Breast epithelium (tissue), 4 donors: ENCODE data around the gene NDST1. TPM values are rescaled to one million over a fixed set of nuclear protein-coding genes. Genes with fewer than 3 reads are reported as not detected.

ENCODE experiments used
- DNase-seq, 2 donors: peaks; one replicate each; pipeline ENCODE4 v3.0.0-alpha.2; 2019; ENCODE audit warnings: low spot score in 2 of 2
- H3K27ac ChIP-seq, 2 donors: fragments of 200-600 bp; sonication (generic) in 1 of 2; one replicate each; pipeline ENCODE4 v1.5.1; 2016 to 2019; ENCODE audit warnings: mild to moderate bottlenecking in 1 of 2
- H3K27me3 ChIP-seq, 2 donors: fragments of 200-600 bp; sonication (generic) in 1 of 2; one replicate each; pipeline versions ENCODE4 v1.5.1 to v1.6.0; 2017 to 2019; ENCODE audit warnings: control low read depth in 1 of 2, mild to moderate bottlenecking in 1 of 2
- H3K36me3 ChIP-seq: fragments of 200-600 bp; one replicate; pipeline ENCODE4 v1.5.1; 2019
- H3K4me1 ChIP-seq, 2 donors: fragments of 200-600 bp; sonication (generic); one replicate each; pipeline ENCODE4 v1.5.1; 2016 to 2019; ENCODE audit warnings: control low read depth in 1 of 2
- H3K4me3 ChIP-seq, 3 donors: fragments of 200-600 bp; sonication (generic); 1 replicate in 2 of 3; 2 replicates in 1 of 3; pipeline ENCODE4 v1.5.1; 2016 to 2019; ENCODE audit warnings: mild to moderate bottlenecking in 3 of 3, moderate library complexity in 2 of 3
- H3K9me3 ChIP-seq, 2 donors: fragments of 200-600 bp; sonication (generic) in 1 of 2; one replicate each; pipeline ENCODE4 v1.5.1; 2016 to 2019; ENCODE audit warnings: control low read depth in 1 of 2
- POLR2A ChIP-seq: fragments of 450-650 bp; IDR thresholded peaks from one replicate; pipeline ENCODE4 v1.6.1; 2016; ENCODE audit warnings: antibody characterized with exemption, mild to moderate bottlenecking, moderate library complexity
- POLR2AphosphoS5 ChIP-seq, 3 donors: sonication (generic); formaldehyde crosslinking; IDR thresholded peaks; one replicate each; pipeline ENCODE4 v1.6.1; 2017; ENCODE audit warnings: antibody characterized with exemption in 3 of 3
- intact Hi-C: fragments of 100-400 bp; cut with DNase I; formaldehyde crosslinking; loops from one replicate; pipeline ENCODE4 v1.15.1; 2023; ENCODE audit warnings: low total_unique reads
- total RNA-seq, 3 donors: library from RNA; depleted of rRNA; stranded (reverse); fragments of >200 nt; gene quantifications; one replicate each; pipeline ENCODE4 v1.1.0, GENCODE V29; 2016
- TF ChIP-seq, protein P1 (sequence below), 3 donors: fragments of 450-650 bp; IDR thresholded peaks; one replicate each; pipeline ENCODE4 v1.5.1; 2016 to 2017; ENCODE audit warnings: antibody characterized with exemption in 3 of 3, mild to moderate bottlenecking in 3 of 3, moderate library complexity in 3 of 3

The NDST1 gene
- total RNA-seq, 3 donors from 2014 or later, result 46.7 to 92.3 (median 74.1) TPM

GRCh38 chr5:150600616-150601490 lies 92.9 kb downstream of the NDST1 start:
- peaks cover 4 to 9% of the 10 kb centered on the region in 2 donors for H3K4me1 ChIP-seq
- H3K4me3 ChIP-seq, result peak overlapping the region in 1 of 3 donors; percentile 48
- H3K27me3 ChIP-seq, result no peaks in the 10 kb centered on the region
- peak overlapping the region; percentile 37 to 70 for H3K27ac ChIP-seq
- DNase-seq, result no peak
- TF ChIP-seq POLR2A (no peak), POLR2AphosphoS5 (IDR thresholded peaks at IDR 0.05) (no peak)
- TF ChIP-seq, protein P1, sequence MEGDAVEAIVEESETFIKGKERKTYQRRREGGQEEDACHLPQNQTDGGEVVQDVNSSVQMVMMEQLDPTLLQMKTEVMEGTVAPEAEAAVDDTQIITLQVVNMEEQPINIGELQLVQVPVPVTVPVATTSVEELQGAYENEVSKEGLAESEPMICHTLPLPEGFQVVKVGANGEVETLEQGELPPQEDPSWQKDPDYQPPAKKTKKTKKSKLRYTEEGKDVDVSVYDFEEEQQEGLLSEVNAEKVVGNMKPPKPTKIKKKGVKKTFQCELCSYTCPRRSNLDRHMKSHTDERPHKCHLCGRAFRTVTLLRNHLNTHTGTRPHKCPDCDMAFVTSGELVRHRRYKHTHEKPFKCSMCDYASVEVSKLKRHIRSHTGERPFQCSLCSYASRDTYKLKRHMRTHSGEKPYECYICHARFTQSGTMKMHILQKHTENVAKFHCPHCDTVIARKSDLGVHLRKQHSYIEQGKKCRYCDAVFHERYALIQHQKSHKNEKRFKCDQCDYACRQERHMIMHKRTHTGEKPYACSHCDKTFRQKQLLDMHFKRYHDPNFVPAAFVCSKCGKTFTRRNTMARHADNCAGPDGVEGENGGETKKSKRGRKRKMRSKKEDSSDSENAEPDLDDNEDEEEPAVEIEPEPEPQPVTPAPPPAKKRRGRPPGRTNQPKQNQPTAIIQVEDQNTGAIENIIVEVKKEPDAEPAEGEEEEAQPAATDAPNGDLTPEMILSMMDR (IDR thresholded peaks at IDR 0.05), result no peak
- no peaks in the 10 kb centered on the region for H3K9me3 ChIP-seq
- intact Hi-C loops, result no loop called here
- no peaks in the 10 kb centered on the region for H3K36me3 ChIP-seq

DNA sequence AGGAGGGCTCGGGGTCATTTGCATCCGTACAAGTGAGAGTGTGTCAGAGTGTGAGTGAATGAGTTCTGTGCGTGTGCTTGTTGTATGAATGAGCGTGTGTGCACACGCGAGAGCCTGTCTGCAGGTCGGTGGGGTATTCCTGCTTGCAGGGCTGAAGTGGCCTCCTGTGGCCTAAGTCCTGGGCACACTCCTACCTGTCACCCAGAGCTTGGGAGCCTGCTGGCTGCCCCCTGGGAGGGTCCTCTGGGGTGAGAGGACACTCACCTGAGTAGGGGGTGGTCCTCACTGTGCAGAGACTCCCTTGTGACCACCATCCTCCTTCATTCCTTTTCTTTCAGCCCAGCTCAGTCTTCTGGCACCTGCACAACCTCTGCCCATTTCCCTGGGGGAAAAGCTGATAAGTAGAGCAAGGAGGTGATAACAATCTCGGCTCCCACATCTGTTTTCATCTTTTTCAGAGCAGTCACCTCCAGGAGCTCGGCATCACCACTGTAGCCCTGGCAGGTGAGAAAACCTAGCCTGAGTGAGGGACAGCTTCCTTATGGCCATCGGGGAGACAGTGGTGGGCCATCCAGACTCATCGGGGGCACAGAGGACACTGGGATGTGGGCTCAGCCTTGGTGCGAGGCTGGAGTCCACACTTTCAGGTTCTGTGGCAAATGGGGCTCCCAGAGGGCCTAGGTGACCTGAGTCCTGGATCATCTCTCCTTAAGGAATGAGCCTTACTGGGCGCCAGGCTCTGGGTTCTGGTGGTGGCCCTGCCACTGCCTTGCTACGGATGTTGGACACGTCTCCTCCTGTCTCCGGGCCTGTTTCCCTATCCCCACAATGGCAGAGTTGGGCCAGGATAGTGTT lies 93.8 kb downstream of the NDST1 start:
- TF ChIP-seq POLR2AphosphoS5 (IDR thresholded peaks at IDR 0.05) (no peak), POLR2A (no peak)
- TF ChIP-seq, protein P1 (IDR thresholded peaks at IDR 0.05), result no peak
- DNase-seq, result no peak
- no peaks in the 10 kb centered on the region for H3K27me3 ChIP-seq
- peak overlapping the region; percentile 37 to 70 for H3K27ac ChIP-seq
- H3K9me3 ChIP-seq, result no peaks in the 10 kb centered on the region
- no peaks in the 10 kb centered on the region for H3K36me3 ChIP-seq
- peak overlapping the region in 1 of 3 donors; percentile 48 for H3K4me3 ChIP-seq
- intact Hi-C loops, result no loop called here
- H3K4me1 ChIP-seq, result peaks cover 4 to 9% of the 10 kb centered on the region in 2 donors

DNA sequence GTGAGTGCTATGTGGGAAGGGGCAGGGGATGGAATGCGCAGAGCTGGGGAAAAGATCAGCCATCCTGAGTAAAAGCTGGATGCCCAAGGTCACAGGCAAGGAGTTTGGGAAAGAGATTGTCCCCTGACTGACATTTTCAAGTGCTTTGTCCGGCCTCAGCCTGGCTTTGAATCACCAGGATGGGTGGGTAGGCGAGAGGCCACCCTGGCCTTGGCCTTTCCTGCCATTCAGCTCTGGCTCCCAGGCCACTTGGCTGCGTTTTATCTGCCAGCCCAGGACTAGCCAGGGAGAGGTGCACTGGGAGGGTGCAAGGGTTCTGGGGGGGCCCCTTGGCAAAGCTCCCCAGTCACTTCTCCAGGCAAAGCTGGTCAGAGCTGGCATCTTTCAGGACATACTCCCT lies 95.1 kb downstream of the NDST1 start:
- Histone ChIP-seq H3K4me3 (no peak overlapping the region), H3K27me3 (no peaks in the 10 kb centered on the region), H3K27ac (peak overlapping the region in 1 of 2 donors; percentile 52), H3K4me1 (peaks cover 4 to 9% of the 10 kb centered on the region in 2 donors), H3K36me3 (no peaks in the 10 kb centered on the region), H3K9me3 (no peaks in the 10 kb centered on the region)
- no peak for DNase-seq
- TF ChIP-seq POLR2AphosphoS5 (IDR thresholded peaks at IDR 0.05) (no peak), POLR2A (no peak)
- TF ChIP-seq, protein P1 (IDR thresholded peaks at IDR 0.05), result no peak
- intact Hi-C loops, result no loop called here

GRCh38 chr5:150603491-150603890 lies 95.6 kb downstream of the NDST1 start:
- no peaks in the 10 kb centered on the region for H3K9me3 ChIP-seq
- TF ChIP-seq, protein P1 (IDR thresholded peaks at IDR 0.05), result no peak
- TF ChIP-seq POLR2A, result no peak
- no peak for TF ChIP-seq POLR2AphosphoS5 (IDR thresholded peaks at IDR 0.05)
- H3K27ac ChIP-seq, result peak overlapping the region in 1 of 2 donors; percentile 52
- H3K27me3 ChIP-seq, result no peaks in the 10 kb centered on the region
- no peak for DNase-seq
- H3K36me3 ChIP-seq, result no peaks in the 10 kb centered on the region
- peaks cover 4 to 9% of the 10 kb centered on the region in 2 donors for H3K4me1 ChIP-seq
- intact Hi-C loops, result no loop called here
- H3K4me3 ChIP-seq, result no peak overlapping the region
